Adipocyte (in vitro differentiated cells): ENCODE measurements around the gene CKM.

ENCODE experiments used
- DNase-seq: peaks from one replicate; pipeline ENCODE4 v3.0.0-alpha.2; 2015; ENCODE audit warnings: low read depth
- H3K27me3 ChIP-seq: replicated peaks from 2 replicates; pipeline ENCODE4 v1.7.0; 2013; ENCODE audit warnings: mild to moderate bottlenecking, low read length, moderate library complexity; ENCODE audit not compliant: control insufficient read depth, insufficient read depth
- H3K36me3 ChIP-seq: 2 replicates; pipeline ENCODE4 v1.7.0; 2013; ENCODE audit warnings: low read length, mild to moderate bottlenecking, moderate library complexity; ENCODE audit not compliant: control insufficient read depth, insufficient read depth, severe bottlenecking
- H3K4me1 ChIP-seq: 2 replicates; pipeline ENCODE4 v1.7.0; 2013; ENCODE audit warnings: mild to moderate bottlenecking, low read length, moderate library complexity; ENCODE audit not compliant: control insufficient read depth, insufficient read depth
- H3K4me3 ChIP-seq: 2 replicates; pipeline ENCODE4 v1.7.0; 2013; ENCODE audit warnings: mild to moderate bottlenecking, low read length, moderate library complexity
- H3K9ac ChIP-seq: 2 replicates; pipeline ENCODE4 v1.7.0; 2013; ENCODE audit warnings: mild to moderate bottlenecking, low read length, moderate library complexity
- H3K9me3 ChIP-seq: 2 replicates; pipeline ENCODE4 v1.7.0; 2013; ENCODE audit warnings: mild to moderate bottlenecking, low read length, moderate library complexity; ENCODE audit not compliant: control insufficient read depth

Gene CKM

DNA sequence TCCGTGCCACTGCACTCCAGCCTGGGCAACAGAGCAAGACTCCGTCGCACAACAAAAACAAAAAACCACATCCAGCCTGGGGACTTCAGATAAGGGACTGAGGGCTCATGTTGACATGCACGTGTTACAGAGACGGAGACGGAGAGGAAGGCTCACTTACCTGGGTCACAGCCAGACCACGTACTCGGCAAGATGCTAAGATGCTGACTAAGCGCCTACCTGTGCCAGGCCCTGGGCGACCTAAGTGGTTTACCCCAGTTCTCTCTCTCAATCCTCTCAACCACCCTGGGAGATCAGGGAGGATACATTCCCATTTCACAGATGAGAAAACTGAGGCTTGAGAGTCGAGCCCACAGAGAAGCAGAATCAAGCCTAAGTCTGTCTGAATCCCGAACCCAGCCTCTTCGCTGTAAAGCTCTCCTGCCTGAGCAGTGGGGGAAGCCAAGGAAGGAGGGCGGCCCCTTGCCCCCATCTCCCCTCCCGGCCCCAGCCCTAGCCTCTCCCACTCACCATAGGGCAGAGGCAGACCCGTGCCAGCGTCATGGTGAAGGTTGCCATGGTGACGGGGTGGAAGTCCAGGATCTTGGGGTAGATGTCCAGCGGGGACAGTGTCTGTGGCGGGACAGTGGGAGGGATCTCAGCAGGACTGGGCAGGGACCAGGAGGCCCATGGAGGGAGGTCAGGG lies 34.2 kb upstream of the CKM start:
- peaks cover 66% of the 10 kb centered on the region for H3K36me3 ChIP-seq
- DNase-seq, result no peak
- no peak overlapping the region for H3K9ac ChIP-seq
- no peaks in the 10 kb centered on the region for H3K27me3 ChIP-seq
- H3K9me3 ChIP-seq, result no peaks in the 10 kb centered on the region
- H3K4me1 ChIP-seq, result no peaks in the 10 kb centered on the region
- H3K4me3 ChIP-seq, result no peak overlapping the region

- Histone ChIP-seq H3K36me3 (peaks cover 57% of the 10 kb centered on the region), H3K9me3 (no peaks in the 10 kb centered on the region), H3K4me1 (no peaks in the 10 kb centered on the region), H3K9ac (no peak overlapping the region), H3K4me3 (no peak overlapping the region), H3K27me3 (no peaks in the 10 kb centered on the region)
- DNase-seq, result no peak
These were observed 33.2 kb upstream of the CKM start for GRCh38 chr19:45355910-45356309.

DNA sequence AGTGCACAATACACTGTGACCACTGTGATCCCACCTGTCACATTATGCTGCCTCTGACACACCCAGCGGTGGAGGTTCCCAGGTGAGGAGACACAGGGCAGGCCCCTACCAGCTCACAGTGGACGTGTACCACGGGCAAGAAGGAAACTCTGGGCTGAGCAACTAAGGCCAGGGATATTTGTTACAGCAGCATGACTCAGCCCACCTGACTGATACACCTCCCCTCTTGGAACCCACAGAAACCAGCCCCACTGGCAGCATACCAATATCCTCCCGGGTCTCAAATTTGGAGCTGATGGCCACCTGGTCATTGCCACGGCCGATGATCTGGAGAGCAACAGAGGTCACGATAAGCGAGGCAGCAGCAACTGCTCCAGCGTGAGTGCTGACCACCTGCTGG lies 32.7 kb upstream of the CKM start:
- DNase-seq, result no peak
- Histone ChIP-seq H3K4me1 (no peaks in the 10 kb centered on the region), H3K9ac (no peak overlapping the region), H3K36me3 (peaks cover 57% of the 10 kb centered on the region), H3K27me3 (no peaks in the 10 kb centered on the region), H3K4me3 (no peak overlapping the region), H3K9me3 (no peaks in the 10 kb centered on the region)

DNA sequence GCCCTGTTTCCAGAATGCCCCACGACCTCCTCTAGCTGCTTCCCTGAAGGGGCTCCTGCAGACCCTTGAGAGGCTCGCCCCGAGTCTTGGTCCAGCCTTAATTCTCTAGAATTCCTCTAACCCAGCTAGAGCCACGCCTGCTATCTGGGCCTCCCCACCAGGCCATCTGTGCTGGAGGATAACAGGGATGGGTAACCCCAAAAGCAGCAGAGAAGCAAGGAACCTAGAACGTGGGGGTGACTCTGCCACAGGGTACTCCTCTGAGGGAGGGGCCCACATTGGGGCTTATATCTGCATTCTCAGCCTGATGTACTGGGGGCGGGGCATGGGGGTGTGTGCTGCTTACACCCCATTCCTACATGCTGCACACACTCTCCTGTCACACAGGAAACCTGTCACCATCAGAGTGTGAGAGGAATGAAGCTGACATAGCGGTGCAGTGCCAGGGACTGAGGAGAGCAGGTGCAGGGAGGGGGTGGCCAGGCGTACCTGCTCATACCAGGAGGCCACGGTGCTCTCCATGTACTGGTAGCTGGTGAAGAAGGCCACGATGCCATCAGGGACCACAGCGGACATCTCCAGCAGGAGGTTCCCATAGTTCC lies 31.7 kb upstream of the CKM start:
- H3K27me3 ChIP-seq, result no peaks in the 10 kb centered on the region
- no peak overlapping the region for H3K4me3 ChIP-seq
- DNase-seq, result no peak
- no peaks in the 10 kb centered on the region for H3K4me1 ChIP-seq
- peaks cover 54% of the 10 kb centered on the region for H3K36me3 ChIP-seq
- H3K9ac ChIP-seq, result no peak overlapping the region
- H3K9me3 ChIP-seq, result no peaks in the 10 kb centered on the region

DNA sequence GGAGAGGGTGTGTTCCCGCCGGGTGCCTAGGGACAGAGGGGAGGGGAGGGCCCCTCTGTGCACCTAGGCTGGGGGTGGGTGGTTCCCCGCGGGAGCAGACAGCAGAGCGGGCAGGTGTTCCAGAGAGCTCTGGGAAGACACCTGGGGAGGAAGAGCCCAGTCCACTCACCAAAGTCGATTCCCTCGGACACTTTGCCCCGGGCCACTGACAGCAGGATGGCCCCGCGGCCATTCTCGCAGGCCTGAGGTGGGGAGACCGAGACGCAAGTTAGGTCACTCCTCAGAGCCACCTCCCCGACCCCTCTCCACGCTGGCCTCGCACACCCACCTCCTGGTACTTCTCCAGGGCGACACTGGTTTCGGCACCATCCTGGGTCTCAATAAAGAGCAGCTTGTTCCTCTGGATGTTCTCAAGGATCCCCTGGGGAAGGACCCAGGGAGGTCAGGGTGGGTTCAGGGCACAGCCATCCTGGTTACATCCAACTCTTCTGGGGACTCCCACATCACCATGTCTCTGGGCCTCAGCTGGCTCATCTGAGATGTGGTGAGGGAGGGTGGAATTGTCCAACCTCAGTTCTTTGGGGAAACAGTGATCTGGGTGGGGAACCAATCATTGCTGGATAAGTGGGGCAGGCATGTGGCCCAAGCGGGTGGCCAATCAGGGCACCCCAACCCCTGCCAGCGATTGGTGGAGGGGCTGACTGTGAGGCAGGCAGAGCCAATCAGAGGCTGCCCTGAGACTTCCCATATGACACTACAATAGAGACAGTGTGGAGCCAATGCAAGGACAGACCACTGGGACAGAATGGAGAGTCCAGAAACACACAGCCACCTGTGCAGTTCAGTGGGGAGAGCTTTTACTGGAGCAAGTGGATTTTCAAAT lies 30.5 kb upstream of the CKM start:
- Histone ChIP-seq H3K27me3 (no peaks in the 10 kb centered on the region), H3K9me3 (no peaks in the 10 kb centered on the region), H3K4me3 (no peak overlapping the region), H3K9ac (no peak overlapping the region), H3K36me3 (peaks cover 46% of the 10 kb centered on the region), H3K4me1 (no peaks in the 10 kb centered on the region)
- DNase-seq, result no peak

- Histone ChIP-seq H3K36me3 (peaks cover 46% of the 10 kb centered on the region), H3K27me3 (peaks cover 4% of the 10 kb centered on the region), H3K4me1 (no peaks in the 10 kb centered on the region), H3K4me3 (no peak overlapping the region), H3K9ac (no peak overlapping the region), H3K9me3 (no peaks in the 10 kb centered on the region)
- DNase-seq, result no peak
These were observed 29.8 kb upstream of the CKM start for GRCh38 chr19:45352471-45352870.

GRCh38 chr19:45352062-45352461 lies 29.4 kb upstream of the CKM start:
- DNase-seq, result no peak
- Histone ChIP-seq H3K36me3 (peaks cover 46% of the 10 kb centered on the region), H3K4me3 (no peak overlapping the region), H3K4me1 (no peaks in the 10 kb centered on the region), H3K9ac (no peak overlapping the region), H3K27me3 (peaks cover 6% of the 10 kb centered on the region), H3K9me3 (no peaks in the 10 kb centered on the region)

GRCh38 chr19:45351401-45351952 lies 28.8 kb upstream of the CKM start:
- H3K9me3 ChIP-seq, result no peaks in the 10 kb centered on the region

GRCh38 chr19:45350477-45351058 lies 27.9 kb upstream of the CKM start:
- H3K27me3 ChIP-seq, result peaks cover 6% of the 10 kb centered on the region
- peaks cover 35% of the 10 kb centered on the region for H3K36me3 ChIP-seq
- H3K9ac ChIP-seq, result no peak overlapping the region
- no peak for DNase-seq
- H3K4me3 ChIP-seq, result no peak overlapping the region
- no peaks in the 10 kb centered on the region for H3K9me3 ChIP-seq
- H3K4me1 ChIP-seq, result no peaks in the 10 kb centered on the region

More at GRCh38 chr19:45351401-45351952, 28.8 kb upstream of the CKM start:
- Histone ChIP-seq H3K4me3 (no peak overlapping the region), H3K4me1 (no peaks in the 10 kb centered on the region), H3K9ac (no peak overlapping the region), H3K36me3 (peaks cover 41% of the 10 kb centered on the region), H3K27me3 (peaks cover 6% of the 10 kb centered on the region)
- DNase-seq, result no peak

DNA sequence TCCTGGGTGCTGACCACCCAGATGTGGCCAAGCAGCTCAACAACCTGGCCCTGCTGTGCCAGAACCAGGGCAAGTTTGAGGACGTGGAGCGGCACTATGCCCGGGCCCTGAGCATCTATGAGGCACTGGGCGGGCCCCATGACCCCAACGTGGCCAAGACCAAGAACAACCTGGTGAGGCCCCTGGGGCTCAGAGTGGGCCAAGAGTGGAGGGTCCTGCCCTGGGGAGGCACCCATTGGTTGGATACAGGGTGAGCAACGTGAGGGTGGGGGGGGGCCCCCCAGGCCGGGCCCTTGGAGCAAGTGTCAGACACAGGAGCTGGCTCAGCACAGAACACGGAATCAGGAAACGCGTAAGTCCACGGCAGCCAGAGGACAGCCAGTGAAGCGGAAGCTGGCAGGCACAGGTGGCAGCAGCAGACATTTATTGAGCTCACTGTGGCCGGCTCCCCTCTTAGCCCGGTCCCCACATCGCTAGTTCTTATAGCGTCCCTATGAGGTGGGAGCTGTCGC lies 26.8 kb upstream of the CKM start:
- H3K9me3 ChIP-seq, result no peaks in the 10 kb centered on the region
- H3K36me3 ChIP-seq, result peaks cover 26% of the 10 kb centered on the region
- DNase-seq, result no peak
- H3K4me1 ChIP-seq, result no peaks in the 10 kb centered on the region
- peaks cover 9% of the 10 kb centered on the region for H3K27me3 ChIP-seq
- no peak overlapping the region for H3K9ac ChIP-seq
- no peak overlapping the region for H3K4me3 ChIP-seq

DNA sequence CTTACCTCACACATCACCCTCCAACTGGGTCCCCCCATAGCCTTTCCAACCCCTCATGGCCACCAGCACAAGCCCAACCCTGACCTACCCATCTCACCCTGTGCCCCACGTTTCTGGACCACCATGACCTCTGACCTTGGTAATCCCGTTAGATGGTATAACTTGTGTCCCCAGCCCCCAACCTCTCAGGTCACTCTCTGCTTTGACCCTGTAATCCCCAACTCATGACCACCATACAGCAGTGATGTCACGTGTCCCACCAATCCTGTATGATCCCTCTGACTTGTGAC lies 26.4 kb upstream of the CKM start:
- no peak for DNase-seq
- Histone ChIP-seq H3K36me3 (peaks cover 21% of the 10 kb centered on the region), H3K27me3 (peaks cover 9% of the 10 kb centered on the region), H3K4me3 (no peak overlapping the region), H3K9ac (no peak overlapping the region), H3K9me3 (no peaks in the 10 kb centered on the region), H3K4me1 (no peaks in the 10 kb centered on the region)
